Peyer's patch (tissue), 4 donors: ENCODE results near the gene TRMT2A.

Source experiments
- POLR2A ChIP-seq, 2 donors: fragments of 450-650 bp; IDR thresholded peaks; one replicate each; pipeline ENCODE4 v1.5.1; 2017; ENCODE audit warnings: antibody characterized with exemption in 2 of 2, mild to moderate bottlenecking in 2 of 2, moderate library complexity in 2 of 2
- TF ChIP-seq, protein P1 (sequence below), 6 experiments: fragments of 450-650 bp in 4 of 6; fragments of 200-600 bp in 2 of 6; sonication (generic) in 1 of 6; IDR thresholded peaks; one replicate each; pipeline ENCODE4 v1.5.1; 2017 to 2019; ENCODE audit warnings: antibody characterized with exemption in 6 of 6, mild to moderate bottlenecking in 3 of 6, moderate library complexity in 1 of 6

DNA sequence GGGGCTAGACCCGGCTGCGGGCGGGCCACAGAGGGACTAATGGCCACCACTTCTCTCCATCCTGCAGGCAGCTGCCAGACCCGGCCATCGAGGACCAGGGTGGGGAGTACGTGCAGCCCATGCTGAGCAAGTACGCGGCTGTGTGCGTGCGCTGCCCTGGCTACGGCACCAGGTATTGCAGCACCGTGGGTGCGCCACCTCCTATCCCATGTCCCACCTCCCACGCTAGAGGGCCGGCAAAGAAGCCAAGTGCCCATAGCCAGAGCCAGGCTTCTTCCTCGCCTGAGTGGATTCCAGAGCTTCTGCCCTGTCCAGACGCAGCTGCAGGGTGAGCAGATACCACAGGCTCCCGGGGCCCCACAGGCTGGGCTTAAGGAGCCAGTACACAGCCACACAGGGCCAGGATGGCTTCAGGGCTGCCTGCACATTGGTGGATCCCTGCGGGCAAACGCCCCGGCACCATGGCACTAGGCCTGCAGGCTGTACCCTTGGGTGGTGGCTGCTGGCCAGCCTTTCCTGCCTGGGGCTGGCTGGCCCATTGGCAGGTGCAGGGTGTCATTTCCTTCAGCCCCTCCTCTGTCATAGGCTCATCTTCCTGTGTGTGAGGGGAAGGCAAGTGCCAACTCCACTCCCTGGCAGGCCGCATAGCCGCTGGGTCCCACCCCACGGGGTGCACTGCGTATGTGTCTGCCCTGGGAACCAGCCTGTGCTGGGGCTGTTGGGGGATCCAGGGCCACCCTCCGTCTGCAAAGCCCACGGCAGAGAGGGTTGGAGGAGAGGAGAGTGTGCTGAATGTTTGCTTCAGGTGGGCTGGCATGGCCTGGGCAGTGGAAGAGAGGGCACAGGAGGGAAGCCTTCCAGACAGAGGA, 53.5 kb downstream of the TRMT2A start:
- TF ChIP-seq, protein P1, sequence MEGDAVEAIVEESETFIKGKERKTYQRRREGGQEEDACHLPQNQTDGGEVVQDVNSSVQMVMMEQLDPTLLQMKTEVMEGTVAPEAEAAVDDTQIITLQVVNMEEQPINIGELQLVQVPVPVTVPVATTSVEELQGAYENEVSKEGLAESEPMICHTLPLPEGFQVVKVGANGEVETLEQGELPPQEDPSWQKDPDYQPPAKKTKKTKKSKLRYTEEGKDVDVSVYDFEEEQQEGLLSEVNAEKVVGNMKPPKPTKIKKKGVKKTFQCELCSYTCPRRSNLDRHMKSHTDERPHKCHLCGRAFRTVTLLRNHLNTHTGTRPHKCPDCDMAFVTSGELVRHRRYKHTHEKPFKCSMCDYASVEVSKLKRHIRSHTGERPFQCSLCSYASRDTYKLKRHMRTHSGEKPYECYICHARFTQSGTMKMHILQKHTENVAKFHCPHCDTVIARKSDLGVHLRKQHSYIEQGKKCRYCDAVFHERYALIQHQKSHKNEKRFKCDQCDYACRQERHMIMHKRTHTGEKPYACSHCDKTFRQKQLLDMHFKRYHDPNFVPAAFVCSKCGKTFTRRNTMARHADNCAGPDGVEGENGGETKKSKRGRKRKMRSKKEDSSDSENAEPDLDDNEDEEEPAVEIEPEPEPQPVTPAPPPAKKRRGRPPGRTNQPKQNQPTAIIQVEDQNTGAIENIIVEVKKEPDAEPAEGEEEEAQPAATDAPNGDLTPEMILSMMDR (IDR thresholded peaks at IDR 0.05): no peak
- no peak for TF ChIP-seq POLR2A (IDR thresholded peaks at IDR 0.05)
